MM.1S (cell line): ENCODE data around the gene SUPT3H.
"Not testable (repeated sequence)": the region's sequence is repeated elsewhere in the genome, so short reads cannot be mapped to it uniquely, and the experiment has no call there.

Experiments used
- DNase-seq: peaks from one replicate; pipeline ENCODE4 v3.0.0-alpha.2; 2015
- H2AFZ ChIP-seq: fragments of 300-600 bp; sonication (generic); 2 replicates; pipeline ENCODE4 v1.6.0; 2016; ENCODE audit warnings: antibody characterized with exemption, low read length
- H3F3A ChIP-seq: fragments of 300-600 bp; sonication (generic); 2 replicates; pipeline ENCODE4 v1.6.1; 2016; ENCODE audit warnings: mild to moderate bottlenecking, antibody characterized with exemption, low read length, moderate library complexity, mixed read lengths; ENCODE audit not compliant: insufficient read depth
- H3K27ac ChIP-seq: fragments of 300-600 bp; sonication (generic); 2 replicates; pipeline ENCODE4 v1.5.1; 2016; ENCODE audit warnings: mild to moderate bottlenecking, low read length
- H3K27me3 ChIP-seq: fragments of 300-600 bp; sonication (generic); replicated peaks from 2 replicates; pipeline ENCODE4 v1.6.0; 2016; ENCODE audit warnings: low read length; ENCODE audit not compliant: insufficient read depth
- H3K36me3 ChIP-seq: fragments of 300-600 bp; sonication (generic); replicated peaks from 2 replicates; pipeline ENCODE4 v1.6.1; 2016; ENCODE audit warnings: mild to moderate bottlenecking, low read length, mixed read lengths; ENCODE audit not compliant: insufficient read depth
- H3K4me1 ChIP-seq: fragments of 300-600 bp; sonication (generic); 2 replicates; pipeline ENCODE4 v1.6.1; 2016; ENCODE audit warnings: low read length, mixed read lengths
- H3K4me2 ChIP-seq: fragments of 300-600 bp; sonication (generic); 2 replicates; pipeline ENCODE4 v1.6.0; 2016; ENCODE audit warnings: low read depth, low read length
- H3K4me3 ChIP-seq: fragments of 300-600 bp; sonication (generic); 2 replicates; pipeline ENCODE4 v1.5.1; 2016; ENCODE audit warnings: low read length, mixed read lengths
- H3K79me2 ChIP-seq: fragments of 300-600 bp; sonication (generic); 2 replicates; pipeline ENCODE4 v1.6.1; 2016; ENCODE audit warnings: mixed run types, low read length, mixed read lengths
- H3K9ac ChIP-seq: fragments of 300-600 bp; sonication (generic); 2 replicates; pipeline ENCODE4 v1.6.1; 2016; ENCODE audit warnings: low read length, mixed read lengths
- H3K9me2 ChIP-seq: fragments of 300-600 bp; sonication (generic); replicated peaks from 2 replicates; pipeline ENCODE4 v1.6.1; 2016; ENCODE audit warnings: mild to moderate bottlenecking, low read length, mixed read lengths; ENCODE audit not compliant: insufficient read depth
- H3K9me3 ChIP-seq: fragments of 300-600 bp; sonication (generic); replicated peaks from 2 replicates; pipeline ENCODE4 v1.6.1; 2016; ENCODE audit warnings: mild to moderate bottlenecking, low read length, mixed read lengths; ENCODE audit not compliant: insufficient read depth
- H4K20me1 ChIP-seq: fragments of 300-600 bp; sonication (generic); 2 replicates; pipeline ENCODE4 v1.6.1; 2016; ENCODE audit warnings: mild to moderate bottlenecking, low read length, moderate library complexity, mixed read lengths; ENCODE audit not compliant: insufficient read depth
- CTCF ChIP-seq: fragments of 300-600 bp; sonication (generic); IDR thresholded peaks from 2 replicates; pipeline ENCODE4 v1.5.1; 2016; ENCODE audit warnings: antibody characterized with exemption, low read length, mixed read lengths
- EZH2 ChIP-seq: fragments of 300-600 bp; sonication (generic); optimal IDR thresholded peaks from 2 replicates; pipeline ENCODE3; 2017; ENCODE audit warnings: low read depth, mild to moderate bottlenecking, antibody characterized with exemption, low read length, mixed read lengths
- EZH2phosphoT487 ChIP-seq: fragments of 300-600 bp; sonication (generic); IDR thresholded peaks from 2 replicates; pipeline ENCODE4 v1.6.1; 2018; ENCODE audit warnings: antibody characterized with exemption, low read length

Gene SUPT3H

DNA sequence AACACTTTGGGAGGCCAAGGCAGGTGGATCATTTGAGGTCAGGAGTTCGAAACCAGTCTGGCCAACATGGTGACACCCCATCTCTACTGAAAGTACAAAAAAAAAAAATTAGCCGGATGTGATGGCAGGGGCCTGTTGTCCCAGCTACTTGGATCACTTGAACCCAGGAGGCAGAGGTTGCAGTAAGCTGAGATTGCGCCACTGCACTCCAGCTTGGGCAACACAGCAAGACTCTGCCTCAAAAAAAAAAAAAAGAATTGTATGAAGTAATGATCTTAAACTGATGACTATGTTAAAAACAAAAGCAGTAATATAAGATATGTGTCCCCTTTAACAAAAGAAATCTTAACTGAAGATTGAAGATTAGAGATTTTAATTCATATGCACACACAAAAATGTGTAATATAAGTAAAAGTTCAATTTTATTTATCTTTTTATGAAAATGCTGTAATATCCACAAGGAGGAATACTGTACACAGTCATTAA lies 78.6 kb downstream of the SUPT3H start:
- Histone ChIP-seq H3F3A (peaks cover under 1% of the 10 kb centered on the region; the same call in 1 of the 2 replicates), H3K9ac (no peak overlapping the region), H3K4me1 (peaks cover 2% of the 10 kb centered on the region; the same call in 1 of the 2 replicates), H3K9me3 (no peaks in the 10 kb centered on the region), H4K20me1 (no peaks in the 10 kb centered on the region), H3K9me2 (no peaks in the 10 kb centered on the region), H3K27me3 (no peaks in the 10 kb centered on the region), H3K27ac (no peak overlapping the region), H2AFZ (no peak overlapping the region), H3K4me2 (no peak overlapping the region), H3K36me3 (no peaks in the 10 kb centered on the region), H3K4me3 (no peak overlapping the region), H3K79me2 (no peaks in the 10 kb centered on the region)
- DNase-seq: no peak
- no peak for TF ChIP-seq CTCF
- TF ChIP-seq EZH2: no peak

GRCh38 chr6:45297320-45297719 lies 80.4 kb downstream of the SUPT3H start:
- Histone ChIP-seq H3K4me1 (peaks cover 12% of the 10 kb centered on the region), H3K36me3 (no peaks in the 10 kb centered on the region), H3K9me3 (no peaks in the 10 kb centered on the region), H3K27me3 (no peaks in the 10 kb centered on the region), H2AFZ (no peak overlapping the region), H3F3A (peaks cover 12% of the 10 kb centered on the region; the same call in 1 of the 2 replicates), H4K20me1 (no peaks in the 10 kb centered on the region), H3K9me2 (no peaks in the 10 kb centered on the region), H3K79me2 (no peaks in the 10 kb centered on the region), H3K27ac (no peak overlapping the region), H3K9ac (no peak overlapping the region), H3K4me2 (no peak overlapping the region), H3K4me3 (no peak overlapping the region)
- TF ChIP-seq EZH2phosphoT487: no peak
- TF ChIP-seq CTCF: no peak
- TF ChIP-seq EZH2: no peak
- no peak for DNase-seq

- not testable (repeated sequence) for H3K9me3 ChIP-seq, H3K36me3 ChIP-seq, H3K9ac ChIP-seq, H3K27ac ChIP-seq, H3K27me3 ChIP-seq, H3K9me2 ChIP-seq, H3K4me3 ChIP-seq, H3K79me2 ChIP-seq, H4K20me1 ChIP-seq, H2AFZ ChIP-seq
- peak overlapping the region; percentile 58; the same call in 1 of the 2 replicates for H3K4me2 ChIP-seq
- peaks cover 12% of the 10 kb centered on the region for H3K4me1 ChIP-seq
- DNase-seq: peak; percentile 54
- H3F3A ChIP-seq: peaks cover 12% of the 10 kb centered on the region; the same call in 1 of the 2 replicates
These were observed 83.6 kb downstream of the SUPT3H start for GRCh38 chr6:45294065-45294701.

DNA sequence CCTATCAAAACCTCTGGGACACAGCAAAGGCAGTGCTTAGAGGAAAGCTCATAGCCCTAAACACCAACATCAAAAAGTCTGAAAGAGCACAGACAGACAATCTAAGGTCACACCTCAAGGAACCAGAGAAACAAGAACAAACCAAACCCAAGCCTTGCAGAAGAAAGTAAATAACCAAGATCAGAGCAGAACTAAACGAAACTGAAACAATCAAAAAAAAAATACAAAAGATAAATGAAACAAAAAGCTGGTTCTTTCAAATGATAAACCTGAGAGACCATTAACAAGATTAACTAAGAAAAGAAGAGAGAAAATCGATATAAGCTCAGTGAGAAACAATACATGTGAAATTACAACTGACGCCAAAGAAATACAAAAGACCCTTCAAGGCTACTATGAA lies 84.4 kb downstream of the SUPT3H start:
- Histone ChIP-seq H3K4me1 (peaks cover 12% of the 10 kb centered on the region), H3K79me2 (no peaks in the 10 kb centered on the region), H3K9ac (no peak overlapping the region), H3K9me3 (no peaks in the 10 kb centered on the region), H3K27ac (no peak overlapping the region), H3K36me3 (no peaks in the 10 kb centered on the region), H4K20me1 (no peaks in the 10 kb centered on the region), H3K4me2 (peak overlapping the region; percentile 58; the same call in 1 of the 2 replicates), H3K27me3 (no peaks in the 10 kb centered on the region), H3K4me3 (peak overlapping the region; percentile 31; the same call in 1 of the 2 replicates), H3F3A (peaks cover 12% of the 10 kb centered on the region; the same call in 1 of the 2 replicates), H3K9me2 (no peaks in the 10 kb centered on the region), H2AFZ (no peak overlapping the region)
- peak; percentile 66 for DNase-seq
- TF ChIP-seq EZH2: no peak
- no peak for TF ChIP-seq CTCF
- no peak for TF ChIP-seq EZH2phosphoT487
